Measurements from ENCODE around the gene UTS2R.

The UTS2R gene

GRCh38 chr17:82331345-82331939, 40.1 kb upstream of the UTS2R start:
- H3K9ac ChIP-seq (ENCODE audit: low read depth, low read length) = no peak overlapping the region
- no peaks in the 10 kb centered on the region for H3K36me3 ChIP-seq (ENCODE audit: insufficient read depth, low read length)
- TF ChIP-seq EZH2 (IDR thresholded peaks at IDR 0.05; ENCODE audit: borderline replicate concordance, low read depth, low read length, severe bottlenecking) (no peak), CTCF (IDR thresholded peaks at IDR 0.05; ENCODE audit: borderline replicate concordance, extremely low read depth, low read length, poor library complexity, severe bottlenecking) (no peak)
- no peaks in the 10 kb centered on the region for H3K9me3 ChIP-seq (ENCODE audit: insufficient read depth, low read length, severe bottlenecking)
- H3K79me2 ChIP-seq (ENCODE audit: insufficient read depth, low read length) = no peaks in the 10 kb centered on the region
- peaks cover 23% of the 10 kb centered on the region for H3K4me1 ChIP-seq (ENCODE audit: insufficient read depth, low read length)
- no peak for DNase-seq
- no peak overlapping the region for H3K4me3 ChIP-seq (ENCODE audit: low read depth in 1 of 2, low read length in 2 of 2)
- ATAC-seq (ENCODE audit: insufficient read depth, low read depth) = no peak
- no peak overlapping the region for H3K27ac ChIP-seq (ENCODE audit: low read length)
- no peaks in the 10 kb centered on the region for H3K27me3 ChIP-seq (ENCODE audit: insufficient read depth, low read length, poor library complexity)
- H2AFZ ChIP-seq (ENCODE audit: low read depth, low read length) = no peak overlapping the region
- H3K4me2 ChIP-seq (ENCODE audit: insufficient read depth, low read length) = no peak overlapping the region
- H4K20me1 ChIP-seq (ENCODE audit: insufficient read depth, low read length) = no peaks in the 10 kb centered on the region

GRCh38 chr17:82332669-82333278, 38.8 kb upstream of the UTS2R start:
- TF ChIP-seq CTCF (IDR thresholded peaks at IDR 0.05; ENCODE audit: borderline replicate concordance, extremely low read depth, low read length, poor library complexity, severe bottlenecking) (no peak), EZH2 (IDR thresholded peaks at IDR 0.05; ENCODE audit: borderline replicate concordance, low read depth, low read length, severe bottlenecking) (no peak)
- Histone ChIP-seq H3K4me2 (ENCODE audit: insufficient read depth, low read length) (no peak overlapping the region), H3K4me3 (ENCODE audit: low read depth in 1 of 2, low read length in 2 of 2) (no peak overlapping the region), H3K79me2 (ENCODE audit: insufficient read depth, low read length) (no peaks in the 10 kb centered on the region), H3K36me3 (ENCODE audit: insufficient read depth, low read length) (no peaks in the 10 kb centered on the region), H2AFZ (ENCODE audit: low read depth, low read length) (no peak overlapping the region), H4K20me1 (ENCODE audit: insufficient read depth, low read length) (no peaks in the 10 kb centered on the region), H3K27me3 (ENCODE audit: insufficient read depth, low read length, poor library complexity) (no peaks in the 10 kb centered on the region), H3K27ac (ENCODE audit: low read length) (peak overlapping the region; percentile 41; the same call in 1 of the 2 replicates), H3K9ac (ENCODE audit: low read depth, low read length) (no peak overlapping the region), H3K4me1 (ENCODE audit: insufficient read depth, low read length) (peaks cover 23% of the 10 kb centered on the region), H3K9me3 (ENCODE audit: insufficient read depth, low read length, severe bottlenecking) (no peaks in the 10 kb centered on the region)
- DNase-seq (no peak), ATAC-seq (ENCODE audit: insufficient read depth, low read depth) (no peak)

DNA sequence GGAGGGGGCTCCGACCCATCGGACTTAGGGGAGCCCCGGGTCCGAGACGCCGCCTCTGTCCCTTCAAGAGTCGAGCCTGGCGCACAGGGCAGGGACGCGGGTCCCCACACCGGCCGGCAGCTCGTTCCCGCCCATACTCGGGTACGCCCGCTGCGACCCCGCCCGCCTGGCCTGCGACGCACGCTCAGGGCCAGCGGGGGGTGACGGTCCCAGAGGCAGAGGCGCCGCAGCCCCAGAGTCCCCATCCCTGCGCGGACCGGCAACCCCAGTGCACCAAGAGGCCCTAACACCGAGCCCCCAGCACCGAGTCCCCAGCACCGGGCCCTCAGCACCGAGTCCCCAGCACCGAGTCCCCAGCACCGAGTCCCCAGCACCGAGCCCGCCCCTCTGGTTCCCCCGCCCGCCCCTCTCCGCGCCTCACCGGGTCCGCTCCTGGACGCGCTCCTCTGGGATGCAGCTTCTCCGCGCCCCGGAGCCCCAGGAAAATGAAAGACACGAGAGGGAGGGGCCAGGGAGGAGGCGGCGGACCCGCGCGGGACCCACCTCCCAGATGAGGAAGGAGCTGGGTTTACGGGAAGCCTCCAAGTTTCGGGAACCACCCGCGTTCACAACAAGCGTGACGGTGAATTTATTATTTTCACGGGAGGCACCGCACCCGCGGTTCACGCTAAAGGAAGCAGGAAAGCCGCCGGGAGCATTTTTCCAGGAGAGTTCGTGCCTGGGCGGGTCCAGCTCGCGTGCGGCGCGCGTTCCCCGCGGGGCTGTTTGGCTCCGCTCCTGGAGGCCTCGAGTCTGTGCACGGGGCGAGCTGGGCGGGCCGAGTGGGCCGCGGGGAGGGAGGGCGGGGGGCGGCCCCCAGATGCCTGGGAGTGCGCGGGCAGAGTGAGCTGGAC, 38.0 kb upstream of the UTS2R start, which contains the start of gene SECTM1:
TSS of gene SECTM1 (minus strand) at position 488 of the 893 bp plus-strand sequence. CDS start 6,526 bp downstream, outside the sequence.
- Histone ChIP-seq H3K36me3 (ENCODE audit: insufficient read depth, low read length) (no peaks in the 10 kb centered on the region), H2AFZ (ENCODE audit: low read depth, low read length) (peak within 1 kb of the TSS; percentile 86), H3K9me3 (ENCODE audit: insufficient read depth, low read length, severe bottlenecking) (no peaks in the 10 kb centered on the region), H3K4me1 (ENCODE audit: insufficient read depth, low read length) (peaks cover 23% of the 10 kb centered on the region), H3K27me3 (ENCODE audit: insufficient read depth, low read length, poor library complexity) (no peaks in the 10 kb centered on the region), H3K79me2 (ENCODE audit: insufficient read depth, low read length) (no peaks in the 10 kb centered on the region), H3K4me2 (ENCODE audit: insufficient read depth, low read length) (peak within 1 kb of the TSS; percentile 78), H3K4me3 (ENCODE audit: low read depth in 1 of 2, low read length in 2 of 2) (peak within 1 kb of the TSS in 1 of 2 experiments; percentile 54; a peak in 3 of 4 replicates), H3K9ac (ENCODE audit: low read depth, low read length) (peak within 1 kb of the TSS; percentile 60), H4K20me1 (ENCODE audit: insufficient read depth, low read length) (no peaks in the 10 kb centered on the region), H3K27ac (ENCODE audit: low read length) (peak within 1 kb of the TSS; percentile 92)
- no peak for DNase-seq
- TF ChIP-seq EZH2 (IDR thresholded peaks at IDR 0.05; ENCODE audit: borderline replicate concordance, low read depth, low read length, severe bottlenecking) (no peak), CTCF (IDR thresholded peaks at IDR 0.05; ENCODE audit: borderline replicate concordance, extremely low read depth, low read length, poor library complexity, severe bottlenecking) (no peak)
- ATAC-seq (ENCODE audit: insufficient read depth, low read depth) = no peak

Measured in DND-41 (cell line).